HepG2 (cell line): ENCODE results near the gene ARHGAP15.

Source experiments
- ATF2 ChIP-seq: sonication (generic); formaldehyde crosslinking; IDR thresholded peaks from 2 replicates; pipeline ENCODE4 v1.4.0; 2020; ENCODE audit warnings: missing genetic modification reagents
- CHD2 ChIP-seq: IDR thresholded peaks from 2 replicates; pipeline ENCODE4 v1.6.1; 2011; ENCODE audit warnings: low read depth, low read length, improper control_type of control experiment
- MAFK ChIP-seq, 2 experiments: IDR thresholded peaks in 1 of 2; conservative IDR thresholded peaks in 1 of 2; 2 replicates each; pipeline ENCODE4 v1.6.1; 2011; ENCODE audit warnings: improper control_type of control experiment in 2 of 2, low read length in 2 of 2
- MAX ChIP-seq: IDR thresholded peaks from 2 replicates; pipeline ENCODE4 v1.6.1; 2012; ENCODE audit warnings: inconsistent platforms
- MTA3 ChIP-seq: sonication (generic); formaldehyde crosslinking; IDR thresholded peaks from 2 replicates; pipeline ENCODE4 v1.4.0; 2020; ENCODE audit warnings: missing genetic modification reagents
- POLR2A ChIP-seq, 2 experiments: IDR thresholded peaks; 2 replicates each; pipeline ENCODE4 v1.6.1; 2011; ENCODE audit warnings: low read depth in 2 of 2, low read length in 2 of 2, mild to moderate bottlenecking in 1 of 2, moderate library complexity in 1 of 2; ENCODE audit not compliant: insufficient read depth in 1 of 2
- RAD51 ChIP-seq: fragments of 450-650 bp; IDR thresholded peaks from 2 replicates; pipeline ENCODE4 v1.6.1; 2016; ENCODE audit warnings: borderline replicate concordance
- REST ChIP-seq, 2 experiments: IDR thresholded peaks; 2 replicates each; pipeline ENCODE4 v1.6.1; 2011 to 2012; ENCODE audit warnings: low read length in 2 of 2, borderline replicate concordance in 1 of 2, low read depth in 1 of 2, mild to moderate bottlenecking in 1 of 2, moderate library complexity in 1 of 2
- TERF1 ChIP-seq: sonication (generic); formaldehyde crosslinking; IDR thresholded peaks from 2 replicates; pipeline ENCODE4 v1.8.0; 2022; ENCODE audit warnings: mild to moderate bottlenecking, missing genetic modification reagents, moderate library complexity
- YY1 ChIP-seq: IDR thresholded peaks from 2 replicates; pipeline ENCODE4 v1.6.1; 2011; ENCODE audit warnings: low read length, low read depth, moderate library complexity, mild to moderate bottlenecking; ENCODE audit not compliant: insufficient read depth, insufficient replicate concordance
- ZFP36L2 ChIP-seq: sonication (generic); formaldehyde crosslinking; IDR thresholded peaks from 2 replicates; pipeline ENCODE4 v1.4.0; 2020; ENCODE audit warnings: missing genetic modification reagents
- ZNF282 ChIP-seq: fragments of 450-650 bp; IDR thresholded peaks from 2 replicates; pipeline ENCODE4 v1.6.1; 2018; ENCODE audit not compliant: partially characterized antibody

- TF ChIP-seq POLR2A (IDR thresholded peaks at IDR 0.05; ENCODE audit: insufficient read depth in 1 of 2, low read depth in 2 of 2, low read length in 2 of 2) (no peak), YY1 (no peak), ATF2 (no peak), CHD2 (no peak), TERF1 (no peak), MAFK (conservative IDR thresholded peaks at IDR 0.05 in 1 of 2, IDR thresholded peaks at IDR 0.05 in 1 of 2; ENCODE audit: low read length in 2 of 2) (no peak), REST (IDR thresholded peaks at IDR 0.05; ENCODE audit: borderline replicate concordance in 1 of 2, low read depth in 1 of 2, low read length in 2 of 2) (no peak), ZNF282 (no peak), RAD51 (no peak), ZFP36L2 (CRISPR knock-in tag) (no peak), MTA3 (CRISPR knock-in tag) (no peak), MAX (no peak)
Measured at GRCh38 chr2:143551971-143552650, 422.9 kb downstream of the ARHGAP15 start.
